ENCODE measurements around the gene OXSR1.
"Not testable (repeated sequence)": the region's sequence is repeated elsewhere in the genome, so short reads cannot be mapped to it uniquely, and the experiment has no call there.

OXSR1 gene

GRCh38 chr3:38264779-38265178 lies 99.4 kb downstream of the OXSR1 start:
- no peak for FAIRE-seq

GRCh38 chr3:38265604-38266307 lies 100.4 kb downstream of the OXSR1 start, which contains the start of gene SLC22A13:
SLC22A13 (plus strand) TSS chr3:38265812; CDS start chr3:38265861, 49 bp downstream.
- DNase-seq (ENCODE audit: insufficient read length, low spot score) (no peak), FAIRE-seq (no peak)

More at GRCh38 chr3:38264779-38265178, 99.4 kb downstream of the OXSR1 start:
- DNase-seq (ENCODE audit: insufficient read length, low spot score), result no peak

GRCh38 chr3:38266810-38267209 lies 101.5 kb downstream of the OXSR1 start:
- no peak for DNase-seq (ENCODE audit: insufficient read length, low spot score)
- no peak for FAIRE-seq

GRCh38 chr3:38267662-38268061 lies 102.3 kb downstream of the OXSR1 start:
- DNase-seq (ENCODE audit: insufficient read length, low spot score) (no peak), FAIRE-seq (peak; percentile 66)

GRCh38 chr3:38268087-38268486 lies 102.8 kb downstream of the OXSR1 start:
- FAIRE-seq, result peak; percentile 51

GRCh38 chr3:38268522-38268921 lies 103.2 kb downstream of the OXSR1 start:
- peak; percentile 42 for FAIRE-seq
- DNase-seq (ENCODE audit: insufficient read length, low spot score), result no peak

More at GRCh38 chr3:38268087-38268486, 102.8 kb downstream of the OXSR1 start:
- no peak for DNase-seq (ENCODE audit: insufficient read length, low spot score)

- no peak for FAIRE-seq
Observed at GRCh38 chr3:38270606-38271005, 105.3 kb downstream of the OXSR1 start.

GRCh38 chr3:38271553-38271952 lies 106.2 kb downstream of the OXSR1 start:
- FAIRE-seq, result no peak

More at GRCh38 chr3:38270606-38271005, 105.3 kb downstream of the OXSR1 start:
- no peak for DNase-seq (ENCODE audit: insufficient read length, low spot score)

GRCh38 chr3:38274864-38275649 lies 109.7 kb downstream of the OXSR1 start:
- FAIRE-seq (no peak), DNase-seq (ENCODE audit: insufficient read length, low spot score) (no peak)

More at GRCh38 chr3:38271553-38271952, 106.2 kb downstream of the OXSR1 start:
- DNase-seq (ENCODE audit: insufficient read length, low spot score), result no peak

- FAIRE-seq, result no peak
- no peak for DNase-seq (ENCODE audit: insufficient read length, low spot score)
Observed at GRCh38 chr3:38275658-38276057, 110.3 kb downstream of the OXSR1 start.

GRCh38 chr3:38276081-38276916 lies 111.0 kb downstream of the OXSR1 start:
- DNase-seq (ENCODE audit: insufficient read length, low spot score) (no peak), FAIRE-seq (no peak)

GRCh38 chr3:38276917-38277630 lies 111.7 kb downstream of the OXSR1 start:
- FAIRE-seq, result no peak
- no peak for DNase-seq (ENCODE audit: insufficient read length, low spot score)

- DNase-seq (ENCODE audit: insufficient read length, low spot score) (no peak), FAIRE-seq (no peak)
Observed at GRCh38 chr3:38278841-38279240, 113.5 kb downstream of the OXSR1 start.

- FAIRE-seq (no peak), DNase-seq (ENCODE audit: insufficient read length, low spot score) (no peak)
Observed at GRCh38 chr3:38281895-38282686, 116.8 kb downstream of the OXSR1 start, which contains the start of gene SLC22A14. SLC22A14 (plus strand) TSS chr3:38282294; CDS start chr3:38306027, 23,733 bp downstream.

GRCh38 chr3:38283810-38284755 lies 118.7 kb downstream of the OXSR1 start:
- DNase-seq (ENCODE audit: insufficient read length, low spot score) (no peak), FAIRE-seq (no peak)

GRCh38 chr3:38284756-38285150 lies 119.4 kb downstream of the OXSR1 start:
- no peak for FAIRE-seq
- DNase-seq (ENCODE audit: insufficient read length, low spot score), result no peak

- not testable (repeated sequence) for DNase-seq (ENCODE audit: insufficient read length, low spot score); FAIRE-seq
Observed at GRCh38 chr3:38289286-38290217, 124.2 kb downstream of the OXSR1 start.
